NB4 (cell line): ENCODE data around the gene LGALS9.

Experiments used
- CTCF ChIP-seq: IDR thresholded peaks from one replicate; pipeline ENCODE4 v1.5.1; 2012; ENCODE audit warnings: low read depth, low read length
- MAX ChIP-seq: IDR thresholded peaks from 2 replicates; pipeline ENCODE4 v1.6.1; 2011; ENCODE audit warnings: low read depth, low read length
- POLR2A ChIP-seq: IDR thresholded peaks from 2 replicates; pipeline ENCODE4 v1.6.1; 2011; ENCODE audit warnings: mild to moderate bottlenecking; ENCODE audit not compliant: insufficient read length; ENCODE audit errors: extremely low read depth

GRCh38 chr17:27669850-27670249 is 38.9 kb downstream of the LGALS9 start:
- TF ChIP-seq CTCF (no peak), MAX (no peak), POLR2A (no peak)
